ENCODE data around the gene PPIE. TPM values are rescaled to one million over a fixed set of nuclear protein-coding genes. Genes with fewer than 3 reads are reported as not detected.
"Not testable (repeated sequence)": the region's sequence is repeated elsewhere in the genome, so short reads cannot be mapped to it uniquely, and the experiment has no call there.

PPIE gene
- total RNA-seq, 4 donors from 2014 or later: 30.3 to 42.0 (median 37.9) TPM

- 66% methylated on average over 11 of the region's 11 CpGs for WGBS
- DNase-seq (ENCODE audit: extremely low spot score): no peak
Observed at GRCh38 chr1:39787468-39787867, 48.8 kb downstream of the PPIE start.

GRCh38 chr1:39787964-39788363, 49.3 kb downstream of the PPIE start:
- DNase-seq (ENCODE audit: extremely low spot score); H3K9me3 ChIP-seq; H3K36me3 ChIP-seq; intact Hi-C loops (cut with DNase I); H3K27ac ChIP-seq (replicated peaks in 1 of 4): not testable (repeated sequence)
- Histone ChIP-seq H3K27me3 (peaks cover 0 to 51% (median 15%) of the 10 kb centered on the region in 4 donors), H3K4me3 (peak overlapping the region; percentile 56 to 71 (median 58)), H3K4me1 (peaks cover 0 to 24% (median 15%) of the 10 kb centered on the region in 4 donors)
- 14% methylated on average over 20 of the region's 55 CpGs for WGBS

More at GRCh38 chr1:39787468-39787867, 48.8 kb downstream of the PPIE start:
- no peak overlapping the region for H3K27ac ChIP-seq (replicated peaks in 1 of 4)
- intact Hi-C loops (cut with DNase I): no loop called here
- no peaks in the 10 kb centered on the region for H3K36me3 ChIP-seq
- TF ChIP-seq CTCF (IDR thresholded peaks at IDR 0.05) (no peak), POLR2AphosphoS5 (IDR thresholded peaks at IDR 0.05) (no peak), EP300 (IDR thresholded peaks at IDR 0.05) (no peak), POLR2A (IDR thresholded peaks at IDR 0.05; ENCODE audit: low read depth) (no peak)
- H3K27me3 ChIP-seq: peaks cover 0 to 51% (median 15%) of the 10 kb centered on the region in 4 donors
- no peaks in the 10 kb centered on the region for H3K9me3 ChIP-seq
- peak overlapping the region in 2 of 4 donors; percentile 59 to 71 for H3K4me3 ChIP-seq
- peaks cover 0 to 24% (median 15%) of the 10 kb centered on the region in 4 donors for H3K4me1 ChIP-seq

GRCh38 chr1:39788426-39788757, 49.7 kb downstream of the PPIE start:
- no peak for DNase-seq (ENCODE audit: extremely low spot score)
- intact Hi-C loops (cut with DNase I): no loop called here
- Histone ChIP-seq H3K9me3 (no peaks in the 10 kb centered on the region), H3K27ac (replicated peaks in 1 of 4) (peak overlapping the region in 1 of 4 donors; percentile 47), H3K36me3 (no peaks in the 10 kb centered on the region), H3K4me3 (peak overlapping the region; percentile 56 to 71 (median 58)), H3K4me1 (peaks cover 0 to 24% (median 15%) of the 10 kb centered on the region in 4 donors), H3K27me3 (peaks cover 0 to 51% (median 15%) of the 10 kb centered on the region in 4 donors)
- TF ChIP-seq EP300 (IDR thresholded peaks at IDR 0.05): no peak
- TF ChIP-seq POLR2A (IDR thresholded peaks at IDR 0.05; ENCODE audit: low read depth): no peak
- TF ChIP-seq CTCF (IDR thresholded peaks at IDR 0.05): no peak
- TF ChIP-seq POLR2AphosphoS5 (IDR thresholded peaks at IDR 0.05): no peak
- no CpG with 5 or more reads among the region's 51 CpGs for WGBS

GRCh38 chr1:39788758-39789570, 50.3 kb downstream of the PPIE start, which contains the start of gene BMP8B:
Gene BMP8B, minus strand, starts transcription at chr1:39788865. Its CDS starts 380 bp downstream, at chr1:39788485.
- 3% methylated on average over 8 of the region's 91 CpGs for WGBS
- DNase-seq (ENCODE audit: extremely low spot score): no peak
- Histone ChIP-seq H3K4me1 (peaks cover 0 to 24% (median 15%) of the 10 kb centered on the region in 4 donors), H3K27ac (replicated peaks in 1 of 4) (peak within 1 kb of the TSS in 3 of 4 donors; percentile 18 to 47 (median 31)), H3K9me3 (no peaks in the 10 kb centered on the region), H3K36me3 (no peaks in the 10 kb centered on the region), H3K27me3 (peaks cover 0 to 51% (median 16%) of the 10 kb centered on the region in 4 donors), H3K4me3 (peak within 1 kb of the TSS; percentile 56 to 71 (median 58))
- intact Hi-C loops (cut with DNase I): no loop called here
- TF ChIP-seq POLR2A (IDR thresholded peaks at IDR 0.05; ENCODE audit: low read depth) (no peak), EP300 (IDR thresholded peaks at IDR 0.05) (no peak), POLR2AphosphoS5 (IDR thresholded peaks at IDR 0.05) (no peak), CTCF (IDR thresholded peaks at IDR 0.05) (no peak)

GRCh38 chr1:39789571-39790110, 51.0 kb downstream of the PPIE start:
- H3K4me3 ChIP-seq: peak overlapping the region; percentile 56 to 71 (median 58)
- peak overlapping the region in 1 of 4 donors; percentile 18 for H3K27ac ChIP-seq (replicated peaks in 1 of 4)
- H3K9me3 ChIP-seq: no peaks in the 10 kb centered on the region
- no peak for DNase-seq (ENCODE audit: extremely low spot score)
- 56% methylated on average over 14 of the region's 15 CpGs for WGBS
- no peak for TF ChIP-seq POLR2A (IDR thresholded peaks at IDR 0.05; ENCODE audit: low read depth)
- no peak for TF ChIP-seq CTCF (IDR thresholded peaks at IDR 0.05)
- TF ChIP-seq POLR2AphosphoS5 (IDR thresholded peaks at IDR 0.05): no peak
- peaks cover 0 to 24% (median 15%) of the 10 kb centered on the region in 4 donors for H3K4me1 ChIP-seq
- intact Hi-C loops (cut with DNase I): no loop called here
- H3K36me3 ChIP-seq: no peaks in the 10 kb centered on the region
- H3K27me3 ChIP-seq: peaks cover 0 to 51% (median 17%) of the 10 kb centered on the region in 4 donors

Measured in esophagus muscularis mucosa (tissue), 4 donors.